Glomerular endothelial cell (primary cell): ENCODE measurements around the gene METRN. TPM values are rescaled to one million over a fixed set of nuclear protein-coding genes. Genes with fewer than 3 reads are reported as not detected.

Source experiments
- DNase-seq: peaks from one replicate; pipeline ENCODE4 v3.0.0-alpha.2; 2011; ENCODE audit warnings: low read depth, low spot score; ENCODE audit errors: extremely low read depth
- total RNA-seq: library from RNA; depleted of rRNA; stranded (reverse); fragments of >200 nt; gene quantifications from 2 replicates; pipeline ENCODE4 v1.2.3, GENCODE V29; 2015

Gene METRN
- total RNA-seq, 1 donor from 2014 or later, result 54.4 TPM

GRCh38 chr16:767743-768235 is 52.9 kb downstream of the METRN start:
- no peak for DNase-seq

DNA sequence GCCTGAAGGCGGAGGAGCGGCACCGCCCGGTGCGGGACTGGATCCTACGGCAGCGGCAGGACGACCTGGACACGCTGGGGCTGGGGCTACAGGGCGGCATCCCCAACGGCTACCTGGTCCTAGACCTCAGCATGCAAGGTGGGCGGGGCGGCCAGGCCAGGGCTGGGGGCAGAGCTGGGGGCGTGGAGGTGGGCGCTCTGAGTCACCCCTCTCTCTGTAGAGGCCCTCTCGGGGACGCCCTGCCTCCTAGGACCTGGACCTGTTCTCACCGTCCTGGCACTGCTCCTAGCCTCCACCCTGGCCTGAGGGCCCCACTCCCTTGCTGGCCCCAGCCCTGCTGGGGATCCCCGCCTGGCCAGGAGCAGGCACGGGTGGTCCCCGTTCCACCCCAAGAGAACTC is 53.5 kb downstream of the METRN start:
- DNase-seq, result no peak

Other genes with a start within 250 kb of the METRN start
- 57.0 and 72.5 TPM in 2 replicates for gene CAPN15, start 187.4 kb upstream of the METRN start, total RNA-seq
- gene PRR35, start 154.7 kb upstream of the METRN start, total RNA-seq, result not detected in 2 replicates
- 2.7 and 3.3 TPM in 2 replicates for gene NHLRC4, start 148.1 kb upstream of the METRN start, total RNA-seq
- gene PIGQ, start 145.2 kb upstream of the METRN start, total RNA-seq, result 34.6 and 69.5 TPM in 2 replicates
- gene RAB40C, start 125.1 kb upstream of the METRN start, total RNA-seq, result 17.6 and 25.1 TPM in 2 replicates
- 0.06 TPM in 1 of 2 replicates, not detected in the other for gene WFIKKN1, start 84.1 kb upstream of the METRN start, total RNA-seq
- 163 and 315 TPM in 2 replicates for gene METTL26, start 78.8 kb upstream of the METRN start, total RNA-seq
- 24.1 and 25.7 TPM in 2 replicates for gene MCRIP2, start 73.3 kb upstream of the METRN start, total RNA-seq
- 17.4 and 21.2 TPM in 2 replicates for gene WDR90, start 65.8 kb upstream of the METRN start, total RNA-seq
- 48.3 and 78.9 TPM in 2 replicates for gene RHOT2, start 47.0 kb upstream of the METRN start, total RNA-seq
- gene RHBDL1, start 39.4 kb upstream of the METRN start, total RNA-seq, result 0.34 and 1.6 TPM in 2 replicates
- gene STUB1, start 34.7 kb upstream of the METRN start, total RNA-seq, result 159 and 240 TPM in 2 replicates
- gene JMJD8, start 30.8 kb upstream of the METRN start, total RNA-seq, result 60.4 and 70.8 TPM in 2 replicates
- gene WDR24, start 24.7 kb upstream of the METRN start, total RNA-seq, result 9.9 and 12.5 TPM in 2 replicates
- 1.6 TPM in 2 replicates for gene FBXL16, start 9.3 kb upstream of the METRN start, total RNA-seq
- 45.4 and 53.0 TPM in 2 replicates for gene ANTKMT, start 6.0 kb downstream of the METRN start, total RNA-seq
- gene CCDC78, start 11.3 kb downstream of the METRN start, total RNA-seq, result 0.41 and 3.9 TPM in 2 replicates
- 8.2 and 12.8 TPM in 2 replicates for gene HAGHL, start 12.0 kb downstream of the METRN start, total RNA-seq
- 33.7 and 34.3 TPM in 2 replicates for gene CIAO3, start 25.9 kb downstream of the METRN start, total RNA-seq
- gene MSLN, start 45.6 kb downstream of the METRN start, total RNA-seq, result 2.1 and 2.4 TPM in 2 replicates
- 35.9 and 42.1 TPM in 2 replicates for gene RPUSD1, start 73.3 kb downstream of the METRN start, total RNA-seq
- gene CHTF18, start 73.5 kb downstream of the METRN start, total RNA-seq, result 7.3 and 24.3 TPM in 2 replicates
- not detected in 2 replicates for gene GNG13, start 85.6 kb downstream of the METRN start, total RNA-seq